IPS-NIHi11 (cell line): Measurements from ENCODE around the gene TENM4.

ENCODE experiments used
- DNase-seq: peaks from one replicate; pipeline ENCODE4 v3.0.0; 2012; ENCODE audit warnings: mixed read lengths, low spot score

The TENM4 gene

GRCh38 chr11:79084382-79084781 lies 356.4 kb downstream of the TENM4 start:
- no peak for DNase-seq

- no peak for DNase-seq
Measured at GRCh38 chr11:79083352-79083751, 357.5 kb downstream of the TENM4 start.

- DNase-seq = no peak
Measured at GRCh38 chr11:79082907-79083306, 357.9 kb downstream of the TENM4 start.

GRCh38 chr11:79082280-79082679 lies 358.6 kb downstream of the TENM4 start:
- DNase-seq = no peak

DNA sequence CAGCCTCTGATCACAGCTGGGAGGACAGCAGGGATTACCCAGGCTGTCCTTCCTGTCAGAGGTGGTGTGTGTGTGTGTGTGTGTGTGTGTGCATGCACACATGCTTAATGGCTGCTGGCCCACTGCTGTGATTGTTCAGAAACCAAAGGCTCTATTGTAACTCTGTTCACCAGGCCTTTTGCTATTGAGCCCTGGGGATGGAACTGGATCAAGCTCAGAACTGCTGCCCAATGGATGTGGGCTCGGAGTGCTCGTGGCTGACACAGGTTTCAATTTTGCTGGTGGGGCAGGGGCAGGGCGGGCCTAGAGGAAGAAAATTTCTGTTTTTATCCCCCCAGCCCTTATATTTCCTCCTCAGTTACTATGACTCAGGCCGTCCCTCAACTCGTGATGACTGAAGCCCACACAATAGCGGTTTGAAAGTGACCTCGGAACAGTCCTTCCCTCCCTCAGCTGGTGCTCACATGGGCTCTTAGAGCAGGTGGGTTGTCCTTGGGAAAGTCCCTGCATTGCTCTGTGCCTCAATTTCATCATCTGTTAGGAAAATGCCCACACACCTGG lies 359.3 kb downstream of the TENM4 start:
- DNase-seq = no peak

DNA sequence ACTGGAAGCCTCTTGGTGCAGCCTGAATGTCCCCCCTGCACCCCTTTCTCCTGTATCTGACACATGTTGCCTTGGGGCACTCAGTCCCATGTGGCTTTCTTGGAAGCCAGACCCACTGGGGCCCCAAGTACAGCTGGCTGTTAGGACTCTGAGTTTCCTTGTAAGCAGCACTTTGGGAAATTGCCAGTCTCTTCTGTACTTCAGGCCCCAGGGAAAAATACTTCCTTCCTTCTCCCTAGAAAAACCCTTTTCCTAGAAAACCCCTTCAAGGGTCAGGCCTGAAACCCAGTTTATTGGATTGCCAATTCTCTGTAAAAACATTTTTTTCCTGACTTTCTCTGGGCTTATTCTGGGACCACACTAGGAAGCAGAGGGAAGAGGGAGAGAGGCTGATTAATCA lies 360.3 kb downstream of the TENM4 start:
- DNase-seq = no peak

- no peak for DNase-seq
Measured at GRCh38 chr11:79078999-79079398, 361.8 kb downstream of the TENM4 start.

- no peak for DNase-seq
Measured at GRCh38 chr11:79078456-79078855, 362.4 kb downstream of the TENM4 start.

- DNase-seq = no peak
Measured at GRCh38 chr11:79077702-79078330, 363.0 kb downstream of the TENM4 start.

- peak; percentile 66 for DNase-seq
Measured at GRCh38 chr11:79076526-79077115, 364.2 kb downstream of the TENM4 start.

GRCh38 chr11:79074547-79074946 lies 366.3 kb downstream of the TENM4 start:
- no peak for DNase-seq

GRCh38 chr11:79071190-79071589 lies 369.6 kb downstream of the TENM4 start:
- no peak for DNase-seq

- DNase-seq = no peak
Measured at GRCh38 chr11:79070518-79070917, 370.3 kb downstream of the TENM4 start.

DNA sequence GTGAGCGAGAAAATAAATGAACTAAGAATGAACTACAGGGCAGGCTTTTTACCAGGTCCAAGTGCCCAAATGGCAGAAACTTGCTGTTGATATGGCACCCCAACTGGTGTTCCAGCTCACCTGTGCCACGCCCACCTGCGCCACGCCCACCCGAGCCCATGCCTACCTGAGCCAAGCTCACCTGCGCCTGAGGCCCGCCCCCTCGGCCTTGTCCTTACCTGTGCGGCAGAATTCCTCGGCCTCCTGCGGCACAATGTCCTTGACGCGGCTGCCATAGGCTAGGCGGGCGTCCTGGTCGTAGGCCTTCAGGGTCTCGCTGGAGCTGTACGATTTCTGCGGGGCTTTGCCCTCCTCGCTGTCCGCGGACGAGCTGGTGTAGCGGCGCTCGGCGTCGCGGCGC lies 371.3 kb downstream of the TENM4 start:
- no peak for DNase-seq

GRCh38 chr11:79068356-79068755 lies 372.5 kb downstream of the TENM4 start:
- no peak for DNase-seq

- no peak for DNase-seq
Measured at GRCh38 chr11:79067352-79067679, 373.5 kb downstream of the TENM4 start.

- DNase-seq = peak; percentile 84
Measured at GRCh38 chr11:79066456-79067351, 374.1 kb downstream of the TENM4 start.

- DNase-seq = peak; percentile 58
Measured at GRCh38 chr11:79062814-79063762, 377.7 kb downstream of the TENM4 start.

GRCh38 chr11:79060081-79060953 lies 380.5 kb downstream of the TENM4 start:
- no peak for DNase-seq

GRCh38 chr11:79059141-79059540 lies 381.7 kb downstream of the TENM4 start:
- DNase-seq = no peak
